ENCODE data around the gene ZCCHC14. TPM values are rescaled to one million over a fixed set of nuclear protein-coding genes. Genes with fewer than 3 reads are reported as not detected.

ZCCHC14 gene
- total and polyA plus RNA-seq, 2 of the 13 experiments (the other 11 are each of a cell fraction or from before 2014, with no cell fraction given), result 12.4 to 12.5 TPM

DNA sequence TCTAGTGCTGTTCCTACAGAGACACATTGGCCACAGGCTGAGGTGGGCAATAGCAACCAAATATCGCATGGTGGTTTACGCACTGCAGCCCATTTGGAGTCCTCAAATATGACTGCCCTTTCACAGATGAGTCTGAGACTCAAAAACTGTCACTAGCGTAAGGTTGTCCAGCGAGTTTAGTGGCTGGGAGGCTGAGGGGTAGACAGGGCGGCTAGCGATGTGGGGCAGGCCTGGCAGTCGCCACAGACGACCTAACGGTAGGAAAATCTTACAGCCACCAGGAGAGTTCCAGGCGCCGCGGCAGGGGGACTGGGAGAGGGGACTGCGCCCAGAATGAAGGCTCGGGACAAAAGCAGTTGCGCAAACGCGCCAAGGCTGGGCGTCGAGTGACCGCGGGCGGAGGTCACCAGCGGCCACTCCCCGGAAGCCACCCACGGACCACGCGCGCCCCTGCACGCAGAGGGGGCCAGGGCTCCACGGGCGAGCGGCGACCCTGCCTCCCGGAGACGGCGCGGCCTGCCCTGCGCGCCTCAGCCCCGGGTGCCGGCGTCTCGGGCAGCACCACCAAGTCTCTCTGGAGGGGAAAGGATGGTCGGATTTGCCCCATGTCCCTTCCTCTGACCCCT, 101.4 kb downstream of the ZCCHC14 start (continued):
- TF ChIP-seq ZSCAN22 (CRISPR knock-in tag; IDR thresholded peaks at IDR 0.05) (no peak), FOXO1 (CRISPR knock-in tag; IDR thresholded peaks at IDR 0.05) (peak; percentile 20; the same call in 1 of the 2 replicates), RBM22 (optimal IDR thresholded peaks at IDR 0.05; ENCODE audit: low read length) (peak; percentile 58), GPN1 (CRISPR knock-in tag; IDR thresholded peaks at IDR 0.05; ENCODE audit: borderline replicate concordance) (no peak; the same call in 1 of the 2 replicates), PRMT3 (CRISPR knock-in tag; IDR thresholded peaks at IDR 0.05; ENCODE audit: borderline replicate concordance, low read depth) (0 out of 2 replicates have a peak, but pooled peaks have one; percentile 89), ZNF782 (CRISPR knock-in tag; IDR thresholded peaks at IDR 0.05; ENCODE audit: borderline replicate concordance) (peak; percentile 25), NR2C2 (CRISPR knock-in tag; IDR thresholded peaks at IDR 0.05; ENCODE audit: borderline replicate concordance) (peak; percentile 72; the same call in 1 of the 2 replicates), PHF21A (CRISPR knock-in tag; IDR thresholded peaks at IDR 0.05) (peak; percentile 74), SKI (IDR thresholded peaks at IDR 0.05; ENCODE audit: partially characterized antibody) (peak; percentile 75), EEA1 (CRISPR knock-in tag; IDR thresholded peaks at IDR 0.05; ENCODE audit: borderline replicate concordance) (peak; percentile 16; the same call in 1 of the 2 replicates), ZNF670 (CRISPR knock-in tag; IDR thresholded peaks at IDR 0.05; ENCODE audit: borderline replicate concordance) (0 out of 2 replicates have a peak, but pooled peaks have one; percentile 55), CEBPB (IDR thresholded peaks at IDR 0.05; ENCODE audit: borderline replicate concordance, low read depth, low read length) (peak; percentile 97), PAF1 (CRISPR knock-in tag; IDR thresholded peaks at IDR 0.05) (peak; percentile 17; the same call in 1 of the 2 replicates)
- TF ChIP-seq, protein P1, sequence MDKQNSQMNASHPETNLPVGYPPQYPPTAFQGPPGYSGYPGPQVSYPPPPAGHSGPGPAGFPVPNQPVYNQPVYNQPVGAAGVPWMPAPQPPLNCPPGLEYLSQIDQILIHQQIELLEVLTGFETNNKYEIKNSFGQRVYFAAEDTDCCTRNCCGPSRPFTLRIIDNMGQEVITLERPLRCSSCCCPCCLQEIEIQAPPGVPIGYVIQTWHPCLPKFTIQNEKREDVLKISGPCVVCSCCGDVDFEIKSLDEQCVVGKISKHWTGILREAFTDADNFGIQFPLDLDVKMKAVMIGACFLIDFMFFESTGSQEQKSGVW (CRISPR knock-in tag; IDR thresholded peaks at IDR 0.05; ENCODE audit: borderline replicate concordance), result peak; percentile 74; the same call in 1 of the 2 replicates
- TF ChIP-seq, protein P2, sequence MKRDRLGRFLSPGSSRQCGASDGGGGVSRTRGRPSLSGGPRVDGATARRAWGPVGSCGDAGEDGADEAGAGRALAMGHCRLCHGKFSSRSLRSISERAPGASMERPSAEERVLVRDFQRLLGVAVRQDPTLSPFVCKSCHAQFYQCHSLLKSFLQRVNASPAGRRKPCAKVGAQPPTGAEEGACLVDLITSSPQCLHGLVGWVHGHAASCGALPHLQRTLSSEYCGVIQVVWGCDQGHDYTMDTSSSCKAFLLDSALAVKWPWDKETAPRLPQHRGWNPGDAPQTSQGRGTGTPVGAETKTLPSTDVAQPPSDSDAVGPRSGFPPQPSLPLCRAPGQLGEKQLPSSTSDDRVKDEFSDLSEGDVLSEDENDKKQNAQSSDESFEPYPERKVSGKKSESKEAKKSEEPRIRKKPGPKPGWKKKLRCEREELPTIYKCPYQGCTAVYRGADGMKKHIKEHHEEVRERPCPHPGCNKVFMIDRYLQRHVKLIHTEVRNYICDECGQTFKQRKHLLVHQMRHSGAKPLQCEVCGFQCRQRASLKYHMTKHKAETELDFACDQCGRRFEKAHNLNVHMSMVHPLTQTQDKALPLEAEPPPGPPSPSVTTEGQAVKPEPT (CRISPR knock-in tag; IDR thresholded peaks at IDR 0.05; ENCODE audit: low read depth), result 0 out of 2 replicates have a peak, but pooled peaks have one; percentile 16
- TF ChIP-seq, protein P3, sequence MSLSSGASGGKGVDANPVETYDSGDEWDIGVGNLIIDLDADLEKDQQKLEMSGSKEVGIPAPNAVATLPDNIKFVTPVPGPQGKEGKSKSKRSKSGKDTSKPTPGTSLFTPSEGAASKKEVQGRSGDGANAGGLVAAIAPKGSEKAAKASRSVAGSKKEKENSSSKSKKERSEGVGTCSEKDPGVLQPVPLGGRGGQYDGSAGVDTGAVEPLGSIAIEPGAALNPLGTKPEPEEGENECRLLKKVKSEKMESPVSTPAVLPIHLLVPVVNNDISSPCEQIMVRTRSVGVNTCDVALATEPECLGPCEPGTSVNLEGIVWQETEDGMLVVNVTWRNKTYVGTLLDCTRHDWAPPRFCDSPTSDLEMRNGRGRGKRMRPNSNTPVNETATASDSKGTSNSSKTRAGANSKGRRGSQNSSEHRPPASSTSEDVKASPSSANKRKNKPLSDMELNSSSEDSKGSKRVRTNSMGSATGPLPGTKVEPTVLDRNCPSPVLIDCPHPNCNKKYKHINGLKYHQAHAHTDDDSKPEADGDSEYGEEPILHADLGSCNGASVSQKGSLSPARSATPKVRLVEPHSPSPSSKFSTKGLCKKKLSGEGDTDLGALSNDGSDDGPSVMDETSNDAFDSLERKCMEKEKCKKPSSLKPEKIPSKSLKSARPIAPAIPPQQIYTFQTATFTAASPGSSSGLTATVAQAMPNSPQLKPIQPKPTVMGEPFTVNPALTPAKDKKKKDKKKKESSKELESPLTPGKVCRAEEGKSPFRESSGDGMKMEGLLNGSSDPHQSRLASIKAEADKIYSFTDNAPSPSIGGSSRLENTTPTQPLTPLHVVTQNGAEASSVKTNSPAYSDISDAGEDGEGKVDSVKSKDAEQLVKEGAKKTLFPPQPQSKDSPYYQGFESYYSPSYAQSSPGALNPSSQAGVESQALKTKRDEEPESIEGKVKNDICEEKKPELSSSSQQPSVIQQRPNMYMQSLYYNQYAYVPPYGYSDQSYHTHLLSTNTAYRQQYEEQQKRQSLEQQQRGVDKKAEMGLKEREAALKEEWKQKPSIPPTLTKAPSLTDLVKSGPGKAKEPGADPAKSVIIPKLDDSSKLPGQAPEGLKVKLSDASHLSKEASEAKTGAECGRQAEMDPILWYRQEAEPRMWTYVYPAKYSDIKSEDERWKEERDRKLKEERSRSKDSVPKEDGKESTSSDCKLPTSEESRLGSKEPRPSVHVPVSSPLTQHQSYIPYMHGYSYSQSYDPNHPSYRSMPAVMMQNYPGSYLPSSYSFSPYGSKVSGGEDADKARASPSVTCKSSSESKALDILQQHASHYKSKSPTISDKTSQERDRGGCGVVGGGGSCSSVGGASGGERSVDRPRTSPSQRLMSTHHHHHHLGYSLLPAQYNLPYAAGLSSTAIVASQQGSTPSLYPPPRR (CRISPR knock-in tag; IDR thresholded peaks at IDR 0.05; ENCODE audit: borderline replicate concordance), result 0 out of 2 replicates have a peak, but pooled peaks have one; percentile 17
- TF ChIP-seq, protein P4, sequence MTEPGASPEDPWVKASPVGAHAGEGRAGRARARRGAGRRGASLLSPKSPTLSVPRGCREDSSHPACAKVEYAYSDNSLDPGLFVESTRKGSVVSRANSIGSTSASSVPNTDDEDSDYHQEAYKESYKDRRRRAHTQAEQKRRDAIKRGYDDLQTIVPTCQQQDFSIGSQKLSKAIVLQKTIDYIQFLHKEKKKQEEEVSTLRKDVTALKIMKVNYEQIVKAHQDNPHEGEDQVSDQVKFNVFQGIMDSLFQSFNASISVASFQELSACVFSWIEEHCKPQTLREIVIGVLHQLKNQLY (CRISPR knock-in tag; IDR thresholded peaks at IDR 0.05), result no peak
- TF ChIP-seq, protein P5, sequence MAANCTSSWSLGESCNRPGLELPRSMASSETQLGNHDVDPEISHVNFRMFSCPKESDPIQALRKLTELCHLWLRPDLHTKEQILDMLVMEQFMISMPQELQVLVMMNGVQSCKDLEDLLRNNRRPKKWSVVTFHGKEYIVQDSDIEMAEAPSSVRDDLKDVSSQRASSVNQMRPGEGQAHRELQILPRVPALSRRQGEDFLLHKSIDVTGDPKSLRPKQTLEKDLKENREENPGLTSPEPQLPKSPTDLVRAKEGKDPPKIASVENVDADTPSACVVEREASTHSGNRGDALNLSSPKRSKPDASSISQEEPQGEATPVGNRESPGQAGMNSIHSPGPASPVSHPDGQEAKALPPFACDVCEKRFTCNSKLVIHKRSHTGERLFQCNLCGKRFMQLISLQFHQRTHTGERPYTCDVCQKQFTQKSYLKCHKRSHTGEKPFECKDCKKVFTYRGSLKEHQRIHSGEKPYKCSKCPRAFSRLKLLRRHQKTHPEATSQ (CRISPR knock-in tag; IDR thresholded peaks at IDR 0.05; ENCODE audit: borderline replicate concordance), result peak; percentile 45; the same call in 1 of the 2 replicates

Measured in HepG2 (cell line).